BJ (cell line): ENCODE measurements around the gene IL17C. TPM values are rescaled to one million over a fixed set of nuclear protein-coding genes. Genes with fewer than 3 reads are reported as not detected.

Experiments
- CTCF ChIA-PET: fragments of 350-600 bp; formaldehyde crosslinking; extraction: SDS; loops from one replicate; lab custom pipeline; 2021; ENCODE audit warnings: antibody characterized with exemption, inconsistent platforms; lab: Yijun Ruan, JAX
- POLR2A ChIA-PET: fragments of 300-600 bp; sonication (Branson Sonifier 250); formaldehyde crosslinking; extraction: SDS; loops from one replicate; lab custom pipeline; 2021; ENCODE audit warnings: antibody characterized with exemption; lab: Charles Lee
- DNase-seq: peaks from one replicate; pipeline ENCODE4 v3.0.0-alpha.2; 2011; ENCODE audit warnings: low read depth
- H3K27me3 ChIP-seq: 2 replicates; pipeline ENCODE4 v1.6.0; 2011; ENCODE audit warnings: low read length; ENCODE audit not compliant: control insufficient read depth, insufficient read depth
- H3K36me3 ChIP-seq: 2 replicates; pipeline ENCODE4 v1.5.1; 2011; ENCODE audit warnings: low read length; ENCODE audit not compliant: control insufficient read depth, insufficient read depth
- H3K4me3 ChIP-seq: 2 replicates; pipeline ENCODE4 v1.5.1; 2011; ENCODE audit warnings: low read depth, mild to moderate bottlenecking, control low read depth, low read length
- CTCF ChIP-seq: IDR thresholded peaks from 2 replicates; pipeline ENCODE4 v1.5.1; 2011; ENCODE audit warnings: low read depth, mild to moderate bottlenecking, control low read depth, inconsistent platforms, low read length, moderate library complexity; ENCODE audit not compliant: insufficient read depth
- polyA plus RNA-seq: library from polyadenylated mRNA; depleted of rRNA; stranded (reverse); fragments of >200 nt; gene quantifications from 2 replicates; pipeline ENCODE4 v1.2.3, GENCODE V29; 2011

IL17C gene
- polyA plus RNA-seq, 1 experiment, result not detected

GRCh38 chr16:88618182-88618955 lies 20.0 kb upstream of the IL17C start:
- ChIA-PET POLR2A (no interaction called here), CTCF (interaction anchor here (0.8 kb wide), 1 partner anchor 22 kb away, joined by 3 read pairs; no protein-coding TSS in a partner anchor)
- DNase-seq, result no peak
- H3K4me3 ChIP-seq, result no peak overlapping the region
- peaks cover 16% of the 10 kb centered on the region for H3K36me3 ChIP-seq
- TF ChIP-seq CTCF, result no peak
- no peaks in the 10 kb centered on the region for H3K27me3 ChIP-seq

- CTCF ChIA-PET, result interaction anchor here (0.8 to 1.6 kb wide), 2 partner anchors 16 to 23 kb away, joined by 3 to 5 read pairs; no protein-coding TSS in a partner anchor
- Histone ChIP-seq H3K27me3 (no peaks in the 10 kb centered on the region), H3K36me3 (peaks cover 21% of the 10 kb centered on the region), H3K4me3 (no peak overlapping the region)
- no peak for DNase-seq
- POLR2A ChIA-PET, result no interaction called here
- no peak for TF ChIP-seq CTCF
These were observed 19.3 kb upstream of the IL17C start for GRCh38 chr16:88618956-88619667.

GRCh38 chr16:88619859-88620815 lies 18.2 kb upstream of the IL17C start:
- Histone ChIP-seq H3K27me3 (no peaks in the 10 kb centered on the region), H3K36me3 (peaks cover 31% of the 10 kb centered on the region), H3K4me3 (no peak overlapping the region)
- ChIA-PET POLR2A (no interaction called here), CTCF (interaction anchor here (0.7 to 1.6 kb wide), 4 partner anchors 17 to 1141 kb away, joined by 3 to 5 read pairs (median 3); no protein-coding TSS in a partner anchor)
- TF ChIP-seq CTCF, result no peak
- no peak for DNase-seq

GRCh38 chr16:88622125-88622524 lies 16.2 kb upstream of the IL17C start:
- Histone ChIP-seq H3K27me3 (no peaks in the 10 kb centered on the region), H3K36me3 (peaks cover 33% of the 10 kb centered on the region), H3K4me3 (no peak overlapping the region)
- POLR2A ChIA-PET, result no interaction called here
- no peak for TF ChIP-seq CTCF
- CTCF ChIA-PET, result no interaction called here
- DNase-seq, result no peak
